Lower lobe of right lung (tissue), 2 donors: ENCODE results near the gene HOXA5. TPM values are rescaled to one million over a fixed set of nuclear protein-coding genes. Genes with fewer than 3 reads are reported as not detected.
A peak's percentile ranks its signal among the peaks of the same experiment; 100 is the strongest.

ENCODE experiments used
- ATAC-seq, 2 donors: fragments of 200-7000 bp; cut with Tn5 transposase; one replicate each; pipeline ENCODE4 v1.9.1; 2020 to 2022; ENCODE audit warnings: mild to moderate bottlenecking in 2 of 2, moderate library complexity in 2 of 2
- DNase-seq: peaks from one replicate; pipeline ENCODE4 v3.0.0-alpha.2; 2020
- H3K27ac ChIP-seq: fragments of 200-600 bp; one replicate; pipeline ENCODE4 v1.8.0; 2022
- H3K27me3 ChIP-seq: fragments of 200-600 bp; one replicate; pipeline ENCODE4 v1.8.0; 2022; ENCODE audit warnings: low read depth
- H3K36me3 ChIP-seq: fragments of 200-600 bp; one replicate; pipeline ENCODE4 v1.8.0; 2022; ENCODE audit warnings: mild to moderate bottlenecking
- H3K4me1 ChIP-seq: fragments of 200-600 bp; one replicate; pipeline ENCODE4 v1.8.0; 2022
- H3K4me3 ChIP-seq: fragments of 200-600 bp; one replicate; pipeline ENCODE4 v1.8.0; 2022; ENCODE audit warnings: mild to moderate bottlenecking
- H3K9me3 ChIP-seq: fragments of 200-600 bp; one replicate; pipeline ENCODE4 v1.8.0; 2022
- CTCF ChIP-seq: fragments of 200-600 bp; IDR thresholded peaks from one replicate; pipeline ENCODE4 v1.8.0; 2022; ENCODE audit warnings: antibody characterized with exemption, mild to moderate bottlenecking
- intact Hi-C: fragments of 100-400 bp; cut with DNase I; formaldehyde crosslinking; loops from one replicate; pipeline ENCODE4 v1.11.0; 2022
- total RNA-seq: library from RNA; stranded (reverse); fragmentation: NEBNext Ultra II Directional; extraction: Animal tissue kit (Norgen Biotek cat#: 25700); gene quantifications from one replicate; pipeline ENCODE4 v1.2.1, GENCODE V29; 2021
- donor health status: DM: no; HTN: yes; CAD: no; lungs with severe emphysema.

HOXA5 gene
- total RNA-seq, 1 donor from 2014 or later: 16.0 TPM

DNA sequence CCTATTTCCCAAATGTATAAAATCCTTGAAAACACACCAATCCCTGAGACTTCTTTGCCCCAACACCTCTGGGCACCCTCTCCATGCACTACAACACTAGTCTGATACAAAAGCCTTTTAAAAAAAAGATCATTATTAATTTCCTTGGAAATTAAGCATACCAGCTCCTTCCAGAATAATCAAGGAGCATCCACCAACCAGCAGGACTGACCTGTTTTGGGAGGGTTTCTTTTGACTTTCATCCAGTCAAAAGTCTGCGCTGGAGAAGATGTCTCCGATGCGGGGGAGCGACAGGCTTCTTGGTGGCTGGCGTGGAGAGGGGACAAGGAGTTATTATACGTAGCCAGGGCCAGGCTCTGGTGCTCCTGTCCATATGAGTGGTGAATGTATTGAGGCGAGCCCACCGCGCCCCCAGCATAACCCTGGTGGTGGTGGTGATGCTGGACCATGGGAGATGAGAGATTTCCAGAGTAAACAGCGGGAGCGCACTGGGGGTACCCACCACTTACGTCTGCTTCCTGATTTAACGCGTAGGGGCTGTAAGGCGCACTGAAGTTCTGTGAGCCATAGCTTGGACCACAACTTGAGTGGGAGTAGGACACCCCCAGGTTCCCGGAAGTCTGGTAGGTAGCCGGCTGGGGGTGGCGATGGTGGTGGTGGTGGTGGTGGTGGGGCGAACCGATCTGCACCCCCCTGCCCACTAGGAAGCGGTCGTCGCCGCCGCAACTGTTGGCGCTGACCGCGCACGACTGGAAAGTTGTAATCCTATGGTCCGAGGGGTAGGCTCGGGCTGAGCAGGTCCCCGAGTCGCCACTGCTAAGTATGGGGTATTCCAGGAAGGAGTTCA, 48.2 kb downstream of the HOXA5 start:
- intact Hi-C loops: no loop called here
- no peaks in the 10 kb centered on the region for H3K9me3 ChIP-seq
- H3K27ac ChIP-seq: peak overlapping the region; percentile 94
- ATAC-seq (peak; percentile 1), DNase-seq (no peak)
- H3K27me3 ChIP-seq: peaks cover 38% of the 10 kb centered on the region
- TF ChIP-seq CTCF: no peak
- H3K4me3 ChIP-seq: peak overlapping the region; percentile 90
- peaks cover 7% of the 10 kb centered on the region for H3K36me3 ChIP-seq
- H3K4me1 ChIP-seq: peaks cover 33% of the 10 kb centered on the region

DNA sequence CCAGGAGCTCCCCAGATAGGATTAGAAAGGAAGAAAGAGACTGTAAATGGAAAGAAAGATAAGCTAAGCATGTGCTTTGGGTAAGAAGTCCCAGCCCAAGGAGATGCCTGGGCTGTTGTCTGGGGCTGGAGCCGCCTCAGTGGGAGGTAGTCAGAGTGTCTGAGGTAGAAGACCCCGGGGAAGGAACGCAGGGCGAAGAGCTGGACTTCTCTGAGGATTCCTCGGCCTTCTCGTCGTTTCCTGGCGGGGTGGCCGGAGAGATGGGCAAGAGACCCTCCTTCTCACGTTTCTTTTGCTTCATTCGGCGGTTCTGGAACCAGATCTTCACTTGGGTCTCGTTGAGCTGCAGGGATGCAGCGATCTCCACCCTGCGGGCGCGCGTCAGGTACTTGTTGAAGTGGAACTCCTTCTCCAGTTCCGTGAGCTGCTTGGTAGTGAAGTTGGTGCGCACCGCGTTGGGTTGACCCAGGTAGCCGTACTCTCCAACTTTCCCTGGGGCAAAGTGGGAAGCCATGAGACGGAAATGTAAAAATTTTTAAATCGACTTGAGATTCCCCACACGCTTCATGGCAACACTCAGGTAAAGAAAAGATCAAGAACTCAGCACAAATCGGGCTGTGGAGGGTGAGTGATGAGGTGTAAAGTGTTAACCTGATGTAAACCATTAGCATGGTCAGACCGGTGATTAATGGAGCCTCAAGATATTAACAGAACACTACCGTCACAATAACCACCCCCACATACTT, 49.0 kb downstream of the HOXA5 start:
- no peak for DNase-seq
- no peak overlapping the region for H3K27ac ChIP-seq
- ATAC-seq: no peak
- no peak overlapping the region for H3K4me3 ChIP-seq
- peaks cover 25% of the 10 kb centered on the region for H3K4me1 ChIP-seq
- H3K36me3 ChIP-seq: no peaks in the 10 kb centered on the region
- no peaks in the 10 kb centered on the region for H3K9me3 ChIP-seq
- H3K27me3 ChIP-seq: peaks cover 45% of the 10 kb centered on the region
- intact Hi-C loops: no loop called here
- no peak for TF ChIP-seq CTCF

DNA sequence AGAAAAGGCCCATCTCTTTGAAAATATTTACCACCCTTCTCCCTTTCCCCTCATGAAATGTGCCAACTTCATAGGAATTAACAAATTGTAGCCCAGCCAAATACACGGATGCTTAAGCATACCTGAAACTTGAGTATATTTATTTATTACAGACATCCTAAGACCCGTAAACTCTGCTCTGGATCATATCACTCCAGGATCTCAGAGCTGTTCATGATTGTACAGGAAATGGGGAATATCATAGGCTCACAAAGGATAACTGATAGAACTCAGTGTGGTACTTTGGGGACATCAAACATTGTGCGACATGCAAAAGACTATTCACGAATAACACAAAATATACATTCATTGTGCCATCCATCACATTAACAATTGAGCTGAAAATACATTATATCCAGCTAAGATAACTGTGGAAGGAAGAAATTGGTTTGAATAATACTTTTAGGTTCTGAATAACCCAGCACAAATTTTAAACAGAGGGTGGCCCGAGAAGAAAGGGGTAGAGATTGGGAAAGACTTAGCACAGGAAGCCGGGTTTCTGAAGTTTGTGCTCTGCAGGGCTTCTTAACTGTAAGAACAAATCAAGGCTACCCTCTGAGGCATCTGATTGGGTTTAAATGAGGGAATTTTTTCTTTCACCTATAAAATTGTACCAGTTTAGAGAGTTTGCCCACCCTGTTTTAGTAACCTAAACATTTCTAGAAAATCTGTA, 50.1 kb downstream of the HOXA5 start:
- peaks cover 49% of the 10 kb centered on the region for H3K27me3 ChIP-seq
- H3K4me3 ChIP-seq: no peak overlapping the region
- no peak for DNase-seq
- H3K9me3 ChIP-seq: no peaks in the 10 kb centered on the region
- intact Hi-C loops: no loop called here
- no peak overlapping the region for H3K27ac ChIP-seq
- H3K36me3 ChIP-seq: no peaks in the 10 kb centered on the region
- peaks cover 23% of the 10 kb centered on the region for H3K4me1 ChIP-seq
- no peak for TF ChIP-seq CTCF
- ATAC-seq: no peak

- Histone ChIP-seq H3K36me3 (no peaks in the 10 kb centered on the region), H3K27ac (no peak overlapping the region), H3K4me1 (peaks cover 17% of the 10 kb centered on the region), H3K9me3 (no peaks in the 10 kb centered on the region), H3K4me3 (no peak overlapping the region), H3K27me3 (peaks cover 51% of the 10 kb centered on the region)
- DNase-seq (no peak), ATAC-seq (no peak)
- intact Hi-C loops: no loop called here
- TF ChIP-seq CTCF: no peak
These were observed 50.7 kb downstream of the HOXA5 start for GRCh38 chr7:27092819-27093110.

- intact Hi-C loops: no loop called here
- Histone ChIP-seq H3K27me3 (peaks cover 54% of the 10 kb centered on the region), H3K4me1 (peaks cover 11% of the 10 kb centered on the region), H3K9me3 (no peaks in the 10 kb centered on the region), H3K36me3 (no peaks in the 10 kb centered on the region), H3K27ac (no peak overlapping the region), H3K4me3 (no peak overlapping the region)
- DNase-seq (no peak), ATAC-seq (no peak)
- no peak for TF ChIP-seq CTCF
These were observed 51.3 kb downstream of the HOXA5 start for GRCh38 chr7:27091941-27092818.
